Glomerular visceral epithelial cell (primary cell): ENCODE measurements around the gene RASSF7.
A peak's percentile ranks its signal among the peaks of the same experiment; 100 is the strongest.

Source experiments
- DNase-seq: peaks from one replicate; pipeline ENCODE4 v3.0.0-alpha.2; 2016; ENCODE audit errors: extremely low spot score

RASSF7 gene

DNA sequence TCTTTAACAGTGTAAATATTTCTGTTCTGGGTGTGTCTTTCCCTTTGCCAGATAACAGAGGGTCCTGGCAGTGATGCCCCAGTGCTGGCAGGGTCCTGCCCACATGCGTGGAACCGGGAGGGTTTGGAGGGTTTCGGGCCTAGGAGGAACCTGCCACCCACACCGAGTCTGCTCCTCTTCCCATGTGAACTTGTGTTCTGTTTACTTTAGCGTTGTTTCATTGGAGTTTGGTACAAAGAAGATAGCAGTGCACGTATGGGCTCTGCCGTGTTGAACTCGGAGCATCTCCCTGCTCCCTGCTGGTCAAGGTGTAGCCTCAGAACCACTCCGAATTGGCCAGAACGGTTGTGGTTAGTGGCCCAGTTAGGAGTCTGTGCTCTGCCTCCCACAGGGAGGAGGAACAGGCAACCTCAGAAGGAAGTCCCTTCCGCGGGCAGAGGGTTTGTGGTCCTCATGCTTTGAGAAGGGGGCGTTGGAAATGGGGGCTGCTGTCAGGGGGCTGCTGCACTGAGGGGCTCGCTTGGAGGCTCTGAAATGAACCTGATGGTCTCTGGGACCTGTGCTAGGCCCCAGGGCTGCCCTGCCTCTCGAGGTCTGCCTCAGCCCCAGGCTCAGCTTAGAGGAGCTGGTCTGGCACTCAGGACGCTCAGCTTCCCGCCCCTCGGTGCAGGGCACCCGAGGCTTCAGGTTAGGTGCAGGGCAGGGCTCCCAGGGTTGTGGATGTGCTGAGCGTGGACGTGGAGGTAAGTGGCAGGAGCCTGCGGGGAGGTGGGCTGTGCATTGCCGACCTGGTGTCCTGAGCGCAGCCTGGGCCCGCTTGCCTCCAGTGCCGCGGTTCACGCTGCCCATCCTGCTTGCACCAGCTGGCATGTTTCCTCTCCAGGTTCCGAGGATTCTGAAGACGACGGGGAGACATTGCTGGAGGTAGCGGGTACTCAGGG is 25.9 kb downstream of the RASSF7 start:
- DNase-seq = no peak

DNA sequence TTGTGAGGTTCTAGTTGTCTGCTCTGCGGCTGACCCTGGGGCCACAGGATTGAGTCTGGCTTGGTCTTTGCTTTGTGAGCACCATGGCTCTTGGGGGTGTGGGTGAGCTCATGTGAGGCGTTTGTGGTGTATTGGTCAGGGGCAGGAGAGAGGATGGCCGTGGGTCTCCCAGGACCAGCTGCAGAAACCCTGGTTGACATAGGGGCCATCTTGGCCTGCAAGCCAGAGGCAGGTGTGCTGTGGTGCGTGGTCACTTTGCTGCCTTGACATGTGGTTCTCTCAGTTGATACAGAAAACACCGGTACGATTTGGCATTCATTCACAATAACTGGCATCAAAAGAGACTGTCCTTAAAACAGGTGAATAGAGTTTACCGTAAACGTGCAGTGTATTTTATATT is 26.8 kb downstream of the RASSF7 start:
- peak; percentile 39 for DNase-seq

DNA sequence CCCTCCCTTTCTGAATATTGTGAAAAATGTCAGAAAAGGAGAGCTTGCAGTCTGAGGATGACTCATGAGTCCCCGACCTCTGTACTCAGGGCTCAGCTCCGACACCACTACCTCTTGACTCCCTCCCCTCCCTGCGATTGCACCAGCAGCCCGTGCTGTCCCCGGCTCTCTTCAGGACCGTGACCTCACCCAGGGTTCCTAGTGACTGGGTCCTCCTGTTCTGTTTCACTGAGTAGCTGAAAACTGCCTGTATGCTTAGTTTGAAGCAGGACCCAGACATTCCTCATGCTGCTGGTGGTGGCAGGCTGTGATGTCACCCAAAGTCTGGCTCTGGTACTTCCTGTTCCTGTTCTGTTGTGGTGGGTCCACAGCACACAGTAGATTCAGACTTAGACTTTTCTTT is 27.2 kb downstream of the RASSF7 start:
- peak; percentile 87 for DNase-seq

DNA sequence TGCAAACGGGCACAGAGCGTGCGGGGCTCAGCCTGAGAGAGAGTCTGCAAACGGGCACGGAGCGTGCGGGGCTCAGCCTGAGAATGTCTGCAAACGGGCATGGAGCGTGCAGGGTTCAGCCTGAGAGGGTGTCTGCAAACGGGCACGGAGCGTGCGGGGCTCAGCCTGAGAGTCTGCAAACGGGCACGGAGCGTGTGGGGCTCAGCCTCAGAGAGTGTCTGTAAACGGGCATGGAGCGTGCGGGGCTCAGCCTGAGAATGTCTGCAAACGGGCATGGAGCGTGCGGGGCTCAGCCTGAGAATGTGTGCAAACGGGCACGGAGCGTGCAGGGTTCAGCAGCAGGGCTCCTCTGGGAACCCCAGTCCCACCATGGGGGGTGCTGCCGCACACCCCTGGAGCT is 29.0 kb downstream of the RASSF7 start:
- DNase-seq = no peak

DNA sequence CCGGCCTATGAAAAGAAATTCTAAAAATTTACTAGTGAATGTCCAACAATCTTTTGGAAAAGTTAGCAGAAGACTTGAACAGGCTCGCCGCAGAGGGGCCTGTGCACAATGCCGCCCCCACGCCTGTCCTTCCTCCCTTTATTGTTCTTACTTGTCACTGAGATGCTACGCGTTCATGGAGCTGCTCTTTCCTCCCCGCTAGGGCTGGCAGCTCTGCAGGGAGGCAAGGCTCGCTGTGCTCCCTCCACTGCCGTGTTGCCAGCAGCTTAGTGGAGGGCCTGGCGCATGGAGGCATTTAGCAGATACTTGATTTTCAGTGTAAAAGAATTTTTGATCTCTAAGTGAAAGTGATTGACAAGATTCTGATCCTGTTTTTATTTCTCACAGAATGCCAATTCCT is 30.2 kb downstream of the RASSF7 start:
- no peak for DNase-seq

DNA sequence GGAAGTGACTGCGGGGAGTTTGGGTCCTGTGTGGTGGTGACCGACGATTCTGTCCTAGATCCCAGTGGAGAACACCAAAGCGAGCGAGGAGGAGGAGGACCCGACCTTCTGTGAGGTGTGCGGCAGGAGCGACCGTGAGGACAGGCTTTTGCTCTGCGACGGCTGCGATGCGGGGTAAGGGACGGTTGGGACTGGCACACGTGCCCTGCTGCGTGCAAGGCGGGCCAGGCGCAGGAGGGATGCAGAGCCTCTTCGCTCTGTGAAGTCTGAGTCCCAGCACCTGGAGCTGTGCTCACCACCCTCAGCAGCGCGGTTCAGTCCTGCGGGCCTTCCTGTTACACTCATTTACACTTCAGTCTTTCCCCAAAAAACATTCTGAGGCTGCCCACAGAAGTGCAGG is 31.7 kb downstream of the RASSF7 start:
- no peak for DNase-seq

DNA sequence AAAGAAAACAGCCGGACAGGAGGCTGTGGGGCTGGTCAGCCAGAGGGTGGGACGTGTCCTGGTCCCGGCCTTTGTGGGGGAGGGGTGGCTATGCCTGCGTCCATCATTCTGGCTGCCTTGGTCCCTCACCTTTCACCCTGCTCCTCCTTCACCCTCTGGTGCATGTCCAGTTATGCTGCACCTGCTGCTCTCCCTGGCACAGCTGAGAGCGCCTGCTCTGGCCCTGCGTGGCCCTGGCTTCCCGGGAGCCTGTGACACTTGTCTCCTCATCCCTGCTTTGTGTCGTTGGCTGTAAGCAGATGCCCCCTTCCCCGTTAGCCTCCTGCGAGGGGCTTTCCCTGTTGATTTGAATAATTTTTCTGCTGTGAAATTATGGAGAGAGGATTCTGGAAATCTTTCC is 32.1 kb downstream of the RASSF7 start:
- no peak for DNase-seq

DNA sequence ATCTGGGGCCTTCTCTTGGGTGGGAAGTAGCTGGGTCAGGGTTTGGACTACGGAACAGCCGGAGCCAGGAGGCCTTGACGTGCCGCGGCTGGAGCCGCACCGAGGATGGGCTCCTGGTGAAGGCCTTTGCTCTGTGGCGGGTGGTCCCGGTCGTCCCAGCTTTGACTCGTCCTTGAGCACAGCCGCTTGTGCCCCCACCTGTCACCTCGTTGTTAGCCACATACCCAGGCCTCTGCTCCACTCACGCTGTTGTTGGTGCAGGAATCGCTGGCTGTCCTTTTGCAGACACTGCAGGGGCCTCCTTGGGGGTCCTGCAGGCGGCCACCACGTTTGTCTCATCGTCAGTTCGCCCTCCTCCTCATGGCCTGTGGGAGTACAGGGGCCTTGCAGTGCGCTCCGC is 32.6 kb downstream of the RASSF7 start:
- no peak for DNase-seq

DNA sequence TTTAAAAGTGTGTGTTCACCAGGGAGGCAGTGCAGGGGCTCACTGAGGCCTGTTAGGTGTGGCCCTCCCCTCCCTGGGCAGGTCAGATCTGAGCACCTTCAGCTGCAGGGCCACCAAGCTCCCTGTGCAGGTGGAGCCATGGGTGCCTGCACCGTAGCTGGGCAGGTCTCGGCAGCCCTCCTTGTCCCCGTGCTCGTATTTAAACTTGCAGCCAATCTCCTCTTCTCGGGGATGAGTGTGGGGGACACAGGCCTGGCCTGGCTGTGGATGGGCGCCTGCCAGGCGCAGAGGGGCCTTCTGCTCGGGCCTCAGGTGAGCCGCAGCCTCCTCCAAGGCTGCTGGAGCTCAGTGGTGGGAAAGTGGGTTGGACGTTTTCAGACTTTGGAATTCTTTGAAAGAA is 34.6 kb downstream of the RASSF7 start:
- DNase-seq = no peak

DNA sequence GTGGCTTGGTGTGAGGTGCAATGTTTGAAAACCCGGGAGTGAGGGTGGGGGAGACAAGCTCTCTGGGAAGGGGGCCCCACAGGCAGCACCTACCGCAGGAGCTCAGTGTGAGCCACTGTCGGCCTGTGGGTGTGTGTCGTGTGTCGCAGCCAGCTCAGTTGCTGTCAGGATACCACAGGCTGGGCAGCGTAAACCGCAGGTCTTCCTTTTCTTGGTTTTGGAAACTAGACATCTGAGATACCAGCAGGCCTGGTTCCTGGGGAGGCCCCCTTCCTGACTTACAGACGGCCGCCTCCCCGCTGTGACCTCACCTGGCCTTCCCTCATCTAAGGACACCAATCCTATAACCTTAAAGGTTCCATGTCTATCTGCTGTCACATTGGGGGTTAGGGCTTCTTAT is 35.6 kb downstream of the RASSF7 start:
- DNase-seq = no peak

DNA sequence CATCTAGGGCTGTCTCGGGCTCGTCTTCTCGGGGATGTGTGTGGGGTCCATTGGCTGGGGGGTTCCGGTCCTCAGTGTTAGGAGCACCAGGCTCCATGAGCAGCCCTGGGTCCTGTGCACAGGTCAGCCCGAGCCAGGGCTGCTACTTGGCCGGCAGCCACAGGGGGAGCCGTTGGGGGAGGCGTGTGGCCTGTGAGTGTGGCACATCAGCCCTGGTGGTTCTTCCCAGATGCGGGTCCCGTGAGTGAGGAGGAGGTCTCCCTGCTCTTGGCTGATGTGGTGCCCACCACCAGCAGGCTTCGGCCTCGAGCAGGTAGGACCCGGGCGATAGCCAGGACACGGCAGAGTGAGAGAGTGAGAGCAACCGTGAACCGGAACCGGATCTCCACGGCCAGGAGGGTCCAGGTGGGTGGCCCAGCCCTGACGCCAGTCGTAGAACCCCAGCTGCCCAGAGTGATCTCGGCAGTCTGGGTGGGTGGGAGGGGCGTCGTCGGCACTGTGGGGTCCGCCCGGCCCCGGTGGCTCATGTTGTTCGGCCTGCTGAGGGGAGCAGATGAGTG is 36.5 kb downstream of the RASSF7 start:
- DNase-seq = no peak

DNA sequence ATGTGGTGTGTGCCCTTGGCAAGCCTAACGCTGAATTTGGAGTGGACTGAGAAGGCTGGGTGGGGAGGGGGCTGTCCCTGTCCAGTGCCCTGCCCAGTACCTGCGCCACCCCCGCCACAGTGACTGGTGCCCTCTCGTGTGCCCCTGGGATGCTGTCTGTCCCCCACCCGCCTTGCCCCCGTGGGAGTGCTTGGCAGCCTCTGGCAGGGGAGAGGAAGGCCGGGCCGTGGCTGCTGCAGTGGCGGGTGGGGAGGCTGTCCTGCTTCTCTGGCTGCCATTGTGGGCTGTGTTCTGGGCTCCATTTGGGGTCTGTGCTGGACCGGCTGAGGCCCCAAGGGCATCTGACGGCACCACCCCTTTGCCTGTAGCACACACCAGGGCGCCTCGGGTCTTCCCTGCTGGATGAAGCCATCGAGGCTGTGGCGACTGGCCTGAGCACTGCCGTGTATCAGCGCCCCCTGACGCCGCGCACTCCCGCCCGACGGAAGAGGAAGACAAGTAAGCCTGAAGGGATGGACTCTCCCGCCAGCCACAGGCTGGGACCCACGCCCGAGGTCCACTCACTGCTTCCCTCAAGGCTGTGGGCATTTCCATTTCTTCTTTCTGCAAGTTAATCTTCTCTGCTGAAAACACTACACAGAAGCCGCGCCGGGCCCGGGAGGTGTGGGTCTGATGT is 37.4 kb downstream of the RASSF7 start:
- DNase-seq = no peak

DNA sequence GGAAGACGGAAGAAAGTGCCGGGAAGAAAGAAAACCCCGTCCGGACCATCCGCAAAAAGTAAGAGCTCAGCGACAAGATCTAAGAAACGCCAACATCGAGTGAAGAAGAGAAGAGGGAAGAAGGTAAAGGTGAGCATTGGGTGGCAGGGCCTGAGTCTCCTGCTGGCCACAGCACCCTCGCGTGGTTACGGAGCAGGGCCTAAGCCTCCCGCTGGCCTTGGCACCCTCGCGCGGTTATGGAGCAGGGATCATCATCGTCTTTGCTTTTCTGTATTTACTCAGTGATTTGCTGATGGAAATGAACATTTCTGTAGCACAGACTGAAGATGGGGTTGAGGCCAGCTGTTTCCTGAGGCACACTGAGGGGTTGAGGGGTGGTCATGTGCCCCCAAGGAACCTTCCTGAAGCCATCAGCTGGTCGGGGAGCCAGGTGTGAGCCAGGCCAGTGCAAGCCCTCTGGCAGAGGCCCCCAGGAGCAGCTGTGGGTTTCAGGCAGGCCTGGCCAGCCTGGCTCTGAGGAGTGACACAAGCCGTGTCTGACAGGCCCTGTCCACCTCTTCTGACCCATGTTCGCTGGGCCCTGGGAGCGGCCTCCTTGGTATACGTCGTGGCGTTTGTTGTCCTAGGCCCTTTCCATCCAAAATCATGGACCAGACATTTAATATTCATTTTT is 40.9 kb downstream of the RASSF7 start:
- no peak for DNase-seq

DNA sequence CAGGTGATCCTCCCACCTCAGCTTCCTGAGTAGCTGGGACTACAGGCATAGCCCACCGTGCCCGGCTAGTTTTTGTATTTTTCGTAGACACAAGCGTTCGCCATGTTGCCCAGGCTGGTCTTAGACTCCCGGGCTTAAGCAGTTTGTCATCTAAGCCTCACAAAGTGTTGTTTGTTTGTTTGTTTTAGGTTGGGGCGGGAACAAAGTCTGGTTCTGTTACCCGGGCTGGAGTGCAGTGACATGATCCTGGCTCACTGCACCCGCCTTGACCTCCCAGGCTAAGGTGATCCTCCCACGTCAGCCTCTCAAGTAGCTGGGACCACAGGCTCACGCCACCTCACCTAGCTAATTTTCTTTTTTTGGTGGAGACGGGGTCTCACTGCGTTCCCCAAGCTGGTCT is 42.4 kb downstream of the RASSF7 start:
- DNase-seq = no peak

DNA sequence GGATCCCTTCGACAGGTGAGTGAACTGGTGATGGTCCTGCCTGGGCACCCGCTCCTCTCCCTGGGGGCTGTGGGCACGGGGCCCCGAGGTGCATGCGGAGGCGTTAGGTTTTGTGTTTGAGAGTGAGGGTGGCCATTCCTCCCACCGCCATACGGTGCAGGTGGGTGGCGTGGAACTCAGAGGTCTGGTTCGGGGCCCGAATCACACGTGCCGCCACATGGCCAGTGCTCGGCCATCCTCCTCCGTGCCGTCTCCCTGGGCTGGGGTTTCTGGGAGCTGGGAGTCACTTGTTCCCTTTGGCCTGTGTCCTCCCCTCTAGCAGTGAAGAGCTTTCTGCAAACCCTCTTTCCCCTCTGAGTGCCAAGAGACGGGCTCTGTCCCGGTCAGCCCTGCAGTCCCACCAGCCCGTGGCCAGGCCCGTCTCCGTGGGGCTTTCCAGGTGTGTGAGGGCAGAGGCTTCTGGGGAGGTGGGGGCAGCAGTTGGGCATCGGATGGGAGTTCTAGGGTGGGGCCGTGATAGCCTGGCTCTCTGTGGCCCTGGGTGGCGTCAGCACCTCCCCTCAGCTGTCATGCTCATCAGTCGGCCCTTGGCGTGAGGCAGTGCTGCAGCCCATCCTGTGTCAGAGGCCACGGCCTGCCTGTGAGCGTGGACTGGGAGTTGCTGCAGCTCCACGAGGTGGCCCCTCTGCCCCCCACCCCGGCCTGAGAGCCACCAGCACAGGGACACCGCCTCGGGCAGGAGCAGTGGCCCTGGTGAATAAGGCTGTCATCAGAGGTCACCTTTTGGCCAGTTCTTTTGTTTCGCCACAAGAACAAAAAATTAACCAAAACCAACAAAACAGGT is 44.7 kb downstream of the RASSF7 start:
- no peak for DNase-seq

DNA sequence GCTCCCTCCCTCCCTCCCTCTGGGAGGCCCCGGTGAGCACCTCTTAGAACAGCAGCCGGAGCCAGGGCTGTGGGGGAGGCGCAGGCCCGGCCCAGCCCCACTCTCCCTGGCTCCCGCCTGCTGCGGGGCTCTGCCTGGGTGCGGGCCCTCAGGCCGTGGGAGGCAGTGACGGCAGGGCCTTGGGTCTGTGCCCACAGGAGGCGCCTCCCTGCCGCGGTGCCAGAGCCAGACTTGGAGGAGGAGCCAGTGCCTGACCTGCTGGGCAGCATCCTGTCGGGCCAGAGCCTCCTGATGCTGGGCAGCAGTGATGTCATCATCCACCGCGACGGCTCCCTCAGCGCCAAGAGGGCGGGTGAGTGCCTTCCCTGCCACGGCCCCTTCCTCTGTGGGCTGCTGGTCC is 45.5 kb downstream of the RASSF7 start:
- peak; percentile 47 for DNase-seq

DNA sequence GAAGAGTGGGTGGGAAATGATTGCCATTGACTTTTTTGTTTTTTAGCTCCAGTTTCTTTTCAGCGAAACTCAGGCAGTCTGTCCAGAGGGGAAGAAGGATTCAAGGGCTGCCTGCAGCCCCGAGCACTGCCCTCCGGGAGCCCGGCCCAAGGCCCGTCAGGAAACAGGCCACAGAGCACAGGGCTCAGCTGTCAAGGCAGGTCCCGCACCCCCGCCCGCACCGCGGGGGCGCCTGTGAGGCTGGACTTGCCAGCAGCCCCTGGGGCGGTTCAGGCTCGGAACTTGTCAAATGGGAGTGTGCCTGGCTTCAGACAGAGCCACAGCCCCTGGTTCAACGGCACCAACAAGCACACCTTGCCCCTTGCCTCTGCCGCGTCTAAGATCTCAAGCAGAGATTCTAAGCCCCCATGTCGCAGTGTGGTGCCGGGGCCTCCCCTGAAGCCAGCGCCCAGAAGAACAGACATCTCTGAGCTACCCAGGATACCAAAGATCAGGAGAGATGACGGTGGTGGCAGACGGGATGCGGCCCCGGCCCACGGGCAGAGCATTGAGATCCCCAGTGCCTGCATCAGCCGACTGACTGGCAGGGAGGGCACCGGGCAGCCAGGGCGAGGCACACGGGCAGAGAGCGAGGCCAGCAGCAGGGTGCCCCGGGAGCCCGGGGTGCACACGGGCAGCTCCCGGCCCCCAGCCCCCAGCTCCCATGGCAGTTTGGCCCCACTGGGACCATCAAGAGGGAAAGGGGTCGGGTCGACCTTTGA is 46.4 kb downstream of the RASSF7 start:
- no peak for DNase-seq

DNA sequence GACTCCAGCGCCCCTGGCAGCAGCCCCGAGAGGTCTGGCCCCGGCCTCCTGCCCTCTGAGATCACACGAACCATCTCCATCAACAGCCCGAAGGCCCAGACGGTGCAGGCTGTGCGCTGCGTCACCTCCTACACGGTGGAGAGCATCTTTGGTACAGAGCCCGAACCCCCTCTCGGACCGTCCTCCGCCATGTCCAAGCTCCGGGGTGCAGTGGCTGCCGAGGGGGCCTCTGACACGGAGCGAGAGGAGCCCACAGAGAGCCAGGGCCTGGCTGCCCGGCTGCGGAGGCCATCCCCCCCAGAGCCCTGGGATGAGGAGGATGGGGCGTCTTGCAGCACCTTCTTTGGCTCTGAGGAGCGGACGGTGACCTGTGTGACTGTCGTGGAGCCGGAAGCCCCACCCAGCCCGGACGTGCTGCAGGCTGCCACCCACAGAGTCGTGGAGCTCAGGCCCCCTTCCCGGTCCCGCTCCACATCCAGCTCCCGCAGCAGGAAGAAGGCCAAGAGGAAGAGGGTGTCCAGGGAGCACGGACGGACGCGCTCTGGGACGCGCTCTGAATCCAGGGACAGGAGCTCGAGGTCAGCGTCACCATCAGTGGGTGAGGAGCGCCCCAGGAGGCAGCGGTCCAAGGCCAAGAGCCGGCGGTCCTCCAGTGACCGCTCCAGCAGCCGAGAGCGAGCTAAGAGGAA is 47.3 kb downstream of the RASSF7 start:
- no peak for DNase-seq

DNA sequence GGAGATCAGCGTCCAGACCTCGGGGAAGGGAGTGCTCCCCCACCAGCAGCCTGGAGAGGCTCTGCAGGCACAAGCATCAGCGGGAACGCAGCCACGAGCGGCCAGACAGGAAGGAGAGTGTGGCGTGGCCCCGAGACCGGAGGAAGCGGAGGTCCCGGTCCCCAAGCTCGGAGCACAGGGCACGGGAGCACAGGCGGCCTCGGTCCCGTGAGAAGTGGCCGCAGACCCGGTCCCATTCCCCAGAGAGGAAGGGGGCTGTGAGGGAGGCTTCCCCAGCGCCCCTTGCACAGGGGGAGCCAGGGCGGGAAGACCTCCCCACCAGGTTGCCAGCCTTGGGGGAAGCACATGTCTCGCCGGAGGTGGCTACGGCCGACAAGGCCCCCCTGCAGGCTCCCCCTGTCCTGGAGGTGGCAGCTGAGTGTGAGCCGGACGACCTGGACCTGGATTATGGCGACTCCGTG is 48.1 kb downstream of the RASSF7 start:
- DNase-seq = no peak

DNA sequence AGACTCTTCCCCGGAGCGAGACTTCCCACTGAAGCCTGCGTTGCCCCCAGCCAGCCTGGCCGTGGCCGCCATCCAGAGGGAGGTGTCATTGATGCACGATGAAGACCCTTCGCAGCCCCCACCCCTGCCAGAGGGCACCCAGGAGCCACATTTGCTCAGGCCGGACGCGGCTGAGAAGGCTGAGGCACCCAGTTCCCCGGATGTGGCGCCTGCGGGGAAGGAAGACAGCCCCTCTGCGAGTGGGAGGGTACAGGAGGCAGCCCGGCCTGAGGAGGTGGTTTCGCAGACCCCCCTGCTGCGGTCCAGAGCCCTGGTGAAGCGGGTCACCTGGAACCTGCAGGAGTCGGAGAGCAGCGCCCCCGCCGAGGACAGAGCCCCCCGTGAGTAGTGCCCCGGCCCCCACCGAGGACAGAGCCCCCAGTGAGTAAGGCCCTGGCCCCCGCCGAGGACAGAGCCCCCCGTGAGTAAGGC is 48.6 kb downstream of the RASSF7 start:
- DNase-seq = no peak
